GM18861 (cell line): ENCODE measurements around the gene MYO1D.
"Not testable (repeated sequence)": the region's sequence is repeated elsewhere in the genome, so short reads cannot be mapped to it uniquely, and the experiment has no call there.

Experiments
- ATAC-seq: cut with Tn5 transposase; IDR thresholded peaks from one replicate; pipeline ENCODE4 v1.9.1; 2021; ENCODE audit not compliant: unreplicated experiment

The MYO1D gene

DNA sequence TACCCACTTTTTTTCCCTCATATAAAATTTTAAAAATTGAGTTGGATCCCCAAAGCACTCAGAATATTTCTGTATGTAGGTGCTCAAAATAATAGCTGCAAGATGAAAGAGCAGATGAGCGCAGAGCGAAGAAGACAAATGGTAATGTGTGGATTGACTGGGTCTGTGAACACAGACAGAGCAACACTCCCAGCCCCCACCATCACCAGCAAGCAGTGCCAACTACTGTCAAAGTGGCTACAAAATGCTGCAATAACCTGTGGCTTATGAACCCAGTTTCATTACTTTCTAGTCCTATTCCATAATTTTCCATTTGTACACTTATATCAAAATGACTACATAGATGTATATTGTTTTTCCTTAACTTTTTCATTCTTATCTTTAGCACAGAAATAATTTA, 137.2 kb downstream of the MYO1D start:
- ATAC-seq: no peak

DNA sequence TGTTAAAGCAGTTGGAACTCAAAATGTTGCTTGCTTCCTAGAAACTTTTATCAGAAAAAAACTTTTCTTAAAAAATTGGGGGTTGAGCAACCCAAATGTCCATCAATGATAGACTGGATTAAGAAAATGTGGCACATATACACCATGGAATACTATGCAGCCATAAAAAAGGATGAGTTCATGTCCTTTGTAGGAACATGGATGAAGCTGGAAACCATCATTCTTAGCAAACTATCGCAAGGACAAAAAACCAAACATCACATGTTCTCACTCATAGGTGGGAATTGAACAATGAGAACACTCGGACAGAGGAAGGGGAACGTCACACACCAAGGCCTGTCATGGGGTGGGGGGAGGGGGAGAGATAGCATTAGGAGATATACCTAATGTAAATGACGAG, 137.8 kb downstream of the MYO1D start:
- not testable (repeated sequence) for ATAC-seq

DNA sequence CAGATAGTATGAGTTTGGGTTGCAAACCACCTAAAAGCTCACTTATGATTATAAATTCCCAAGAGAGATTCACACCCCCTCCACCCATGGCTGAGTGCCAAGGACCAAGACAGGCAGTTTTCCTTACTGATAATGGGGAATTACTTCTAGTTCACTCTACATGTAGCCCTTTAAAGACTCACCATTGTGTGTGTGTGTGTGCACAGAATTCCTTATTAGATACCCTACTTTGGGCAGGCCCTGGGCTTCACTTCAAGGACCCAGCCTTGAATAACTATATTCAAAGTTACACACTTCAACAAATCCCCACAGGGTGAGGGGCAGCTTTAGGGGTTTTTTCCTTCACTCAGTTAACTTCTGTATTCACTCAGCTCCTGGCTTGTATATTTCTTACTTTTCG, 143.5 kb downstream of the MYO1D start:
- no peak for ATAC-seq

DNA sequence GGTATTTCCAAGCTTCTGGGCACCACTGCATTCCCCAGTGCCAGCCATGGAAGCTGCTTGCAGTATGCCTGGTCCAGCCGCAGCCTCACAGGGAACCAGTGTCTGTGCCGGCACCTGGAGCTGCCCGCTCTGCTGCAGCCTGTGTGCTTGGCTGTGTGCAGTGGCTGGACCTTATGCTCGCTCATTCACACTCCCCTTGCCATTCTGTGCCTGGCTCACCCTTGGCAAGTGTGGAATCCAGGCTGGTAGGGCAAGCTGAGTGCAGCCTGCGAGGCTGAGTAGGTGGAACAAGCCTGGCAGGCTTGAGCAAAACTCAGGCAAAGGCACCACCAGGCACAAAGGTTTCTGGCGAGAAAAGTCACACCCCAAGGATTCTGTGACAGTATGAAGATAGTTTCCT, 144.0 kb downstream of the MYO1D start:
- ATAC-seq: no peak

DNA sequence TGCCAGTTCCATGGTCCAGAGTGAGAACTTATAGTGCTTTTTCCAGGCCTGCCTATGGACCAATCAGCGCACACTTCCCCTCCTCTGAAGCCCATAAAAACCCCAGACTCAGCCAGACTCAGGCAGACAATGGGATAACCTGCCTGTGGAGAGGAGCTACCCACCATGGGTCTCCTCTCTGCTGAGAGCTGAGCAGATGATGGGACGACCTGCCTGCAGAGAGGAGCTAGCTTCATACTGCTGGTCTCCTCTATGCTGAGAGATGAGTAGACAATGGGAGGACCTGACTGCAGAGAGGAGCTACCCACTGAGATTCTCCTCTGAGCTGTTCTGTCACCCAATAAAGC, 144.7 kb downstream of the MYO1D start:
- ATAC-seq: no peak

DNA sequence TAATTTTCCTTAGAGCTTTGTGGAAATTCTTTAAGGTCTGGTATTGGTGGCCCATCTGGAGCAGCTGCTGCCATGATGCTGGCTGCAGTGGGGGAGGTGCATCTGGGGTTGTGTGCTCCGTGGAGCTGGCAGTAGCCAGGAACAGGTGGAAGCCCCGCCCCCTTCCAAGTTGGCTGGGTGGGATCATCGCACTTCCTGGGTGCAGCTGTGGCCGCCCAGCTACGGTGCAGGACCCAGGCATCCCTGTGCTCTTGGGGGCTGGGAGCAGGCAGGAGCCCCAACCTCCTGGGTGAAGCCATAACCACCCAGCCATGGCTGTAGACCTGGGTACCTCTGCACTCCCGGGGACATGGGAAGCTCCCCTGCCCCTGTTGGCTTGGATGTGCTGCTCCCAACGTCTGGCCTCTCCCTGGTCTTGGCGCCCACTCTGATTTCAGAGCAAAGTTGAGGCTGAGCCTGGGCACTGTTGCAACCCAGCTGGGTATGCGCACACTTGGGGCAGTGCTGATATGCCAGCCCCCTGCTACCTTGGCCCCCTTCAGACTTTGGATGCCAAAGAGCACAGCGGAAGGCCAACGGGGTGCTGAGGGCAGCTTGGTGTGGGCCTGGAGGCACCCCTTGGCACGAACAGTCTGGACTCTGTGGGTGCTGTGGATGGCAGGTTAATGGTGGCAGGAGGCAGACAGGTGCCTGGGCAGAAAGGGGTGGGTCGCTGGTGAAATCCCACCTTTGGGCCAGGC, 145.2 kb downstream of the MYO1D start:
- ATAC-seq: no peak

DNA sequence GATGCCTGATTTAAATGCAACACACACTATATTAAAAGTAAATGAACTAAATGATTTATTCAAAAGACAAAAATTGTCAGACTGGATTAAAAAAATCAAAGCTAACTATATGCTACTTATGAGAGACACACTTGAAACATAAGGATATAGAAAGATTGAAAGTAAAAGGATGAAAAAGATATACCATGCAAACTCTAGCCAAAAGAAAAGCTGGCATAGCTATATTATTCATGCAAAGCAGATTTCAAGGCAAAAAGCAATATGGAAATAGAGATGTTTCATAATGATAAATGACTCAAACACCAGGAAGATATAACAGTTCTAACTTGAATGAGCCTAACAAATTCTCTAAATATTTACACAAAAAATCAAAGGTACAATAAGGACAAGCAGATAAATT, 149.2 kb downstream of the MYO1D start:
- no peak for ATAC-seq

DNA sequence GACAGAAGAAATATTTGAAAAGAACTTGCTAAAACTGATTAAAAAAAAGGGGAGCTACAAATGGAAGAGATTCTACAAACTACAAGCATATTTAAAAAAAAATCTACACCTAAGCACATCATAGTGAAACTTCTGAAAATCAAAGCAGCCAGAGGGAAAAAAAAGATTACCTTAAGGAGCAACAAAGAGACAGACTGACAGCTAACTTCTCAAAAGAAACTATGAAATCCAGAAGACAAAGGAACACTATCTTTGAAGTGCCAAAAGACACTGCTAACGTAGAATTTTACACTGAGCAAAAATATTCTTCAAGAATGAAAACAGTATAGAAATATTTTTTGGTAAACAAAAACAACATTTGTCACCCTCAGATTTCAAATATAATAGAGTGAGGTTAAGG, 151.2 kb downstream of the MYO1D start:
- no peak for ATAC-seq

DNA sequence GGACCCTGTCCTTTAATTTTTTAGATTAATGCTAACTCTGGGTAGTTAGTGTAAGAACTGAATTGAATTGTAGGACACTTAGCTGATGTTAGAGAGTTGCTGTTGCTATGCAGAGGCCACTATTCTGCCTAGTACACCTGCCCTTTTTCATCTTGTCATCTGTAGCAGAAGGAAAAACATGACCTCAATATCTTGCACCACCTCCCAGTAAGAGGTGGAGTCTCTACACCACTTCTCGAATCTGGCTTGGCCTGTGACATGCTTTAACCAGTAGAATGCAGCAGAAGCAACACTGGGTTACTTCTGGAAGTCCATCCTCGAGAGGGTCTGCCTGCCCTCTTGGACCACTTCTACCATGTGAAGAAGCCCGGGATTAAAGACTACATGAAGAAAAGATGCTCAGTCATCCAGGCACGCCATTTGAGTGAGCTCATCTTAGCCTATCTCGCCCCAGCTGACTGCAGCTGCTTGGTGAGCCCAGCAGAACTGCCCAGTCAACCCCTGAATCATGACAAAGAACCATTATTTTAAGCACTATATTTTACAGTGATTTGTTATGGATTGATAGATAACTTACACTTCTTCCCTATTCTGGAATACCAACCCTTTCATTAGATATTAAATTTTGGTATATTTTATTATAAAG, 153.5 kb downstream of the MYO1D start:
- no peak for ATAC-seq

DNA sequence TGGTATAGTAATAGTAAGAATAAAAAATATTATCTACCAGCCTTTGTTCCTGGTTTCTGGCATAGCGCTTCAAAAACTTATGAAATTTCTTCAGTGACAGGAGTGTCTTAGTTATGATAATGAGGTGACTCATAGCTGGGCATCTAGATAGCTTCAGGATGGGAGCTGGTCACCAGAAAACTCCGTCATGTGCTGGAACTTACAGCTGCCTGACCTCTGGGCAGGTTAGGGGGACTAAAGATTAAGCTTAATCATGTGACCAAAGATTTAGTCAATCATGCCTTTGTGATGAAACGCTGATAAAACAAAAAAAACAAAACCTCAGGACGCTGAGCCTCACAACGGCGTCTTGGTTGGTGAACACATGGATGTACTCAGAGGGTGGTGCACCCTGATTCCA, 154.2 kb downstream of the MYO1D start:
- ATAC-seq: no peak

DNA sequence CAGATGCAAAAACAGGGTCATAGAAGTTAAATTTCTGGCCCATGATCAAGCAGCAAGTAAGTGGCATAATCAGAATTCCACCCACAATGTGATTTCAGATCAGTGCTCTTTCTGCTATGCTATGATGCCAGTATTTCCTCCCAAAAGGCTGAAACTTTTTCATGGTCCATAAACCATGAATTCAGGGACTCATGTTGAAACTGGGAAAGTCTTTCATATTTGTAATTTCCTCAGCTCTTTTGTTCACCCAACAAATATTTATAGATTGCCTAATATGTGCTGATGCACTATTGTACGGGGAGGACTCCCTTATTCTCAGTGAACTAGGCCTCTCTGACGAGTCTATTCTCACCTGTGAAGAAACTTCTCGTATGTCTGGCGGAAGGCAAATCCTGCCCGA, 156.3 kb downstream of the MYO1D start:
- ATAC-seq: no peak

DNA sequence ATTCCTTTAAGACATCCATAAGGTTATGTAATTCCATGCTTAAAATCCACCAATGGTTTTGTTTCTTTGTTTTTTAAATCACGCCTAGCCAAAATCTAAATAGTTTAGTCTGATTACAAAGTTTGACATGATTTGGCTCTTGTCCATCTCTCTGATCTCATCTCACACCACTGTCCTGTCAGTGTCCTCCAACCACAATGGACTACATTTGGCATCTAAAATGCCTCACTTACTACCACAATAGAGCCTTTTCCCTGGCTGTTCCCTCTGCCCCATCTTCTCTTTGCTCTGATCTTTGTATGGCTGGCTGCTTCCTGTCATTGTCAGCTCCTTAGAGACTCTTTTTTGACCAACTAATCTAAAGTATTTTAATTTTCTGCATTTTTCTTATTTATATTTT, 157.2 kb downstream of the MYO1D start:
- ATAC-seq: no peak

DNA sequence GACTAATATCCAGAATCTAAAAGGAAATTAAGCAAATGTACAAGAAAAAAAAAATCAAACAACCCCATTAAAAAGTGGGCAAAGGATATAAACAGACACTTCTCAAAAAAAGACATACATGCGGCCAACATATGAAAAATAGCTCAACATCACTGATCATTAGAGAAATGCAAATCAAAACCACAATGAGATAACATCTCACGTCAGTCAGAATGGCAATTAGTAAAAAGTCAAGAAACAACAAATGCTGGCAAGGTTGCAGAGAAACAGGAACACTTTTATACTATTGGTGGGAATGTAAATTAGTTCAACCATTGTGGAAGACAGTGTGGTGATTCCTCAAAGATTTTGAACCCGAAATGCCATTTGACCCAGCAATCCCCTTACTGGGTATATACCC, 162.0 kb downstream of the MYO1D start:
- not testable (repeated sequence) for ATAC-seq

DNA sequence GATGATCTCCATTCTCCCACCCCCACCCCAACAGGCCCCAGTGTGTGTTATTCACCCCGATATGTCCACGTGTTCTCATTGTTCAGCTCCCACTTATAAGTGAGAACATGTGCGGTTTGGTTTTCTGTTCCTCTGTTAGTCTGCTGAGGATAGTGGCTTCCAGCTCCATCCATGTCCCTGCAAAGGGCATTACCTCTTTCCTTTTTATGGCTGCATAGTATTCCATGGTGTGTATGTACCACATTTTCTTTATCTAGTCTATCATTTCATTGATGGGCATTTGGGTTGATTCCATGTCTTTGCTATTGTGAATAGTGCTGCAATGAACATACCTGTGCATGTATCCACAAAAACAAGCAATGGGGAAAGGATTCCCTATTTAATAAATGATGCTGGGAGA, 162.7 kb downstream of the MYO1D start:
- ATAC-seq: not testable (repeated sequence)

DNA sequence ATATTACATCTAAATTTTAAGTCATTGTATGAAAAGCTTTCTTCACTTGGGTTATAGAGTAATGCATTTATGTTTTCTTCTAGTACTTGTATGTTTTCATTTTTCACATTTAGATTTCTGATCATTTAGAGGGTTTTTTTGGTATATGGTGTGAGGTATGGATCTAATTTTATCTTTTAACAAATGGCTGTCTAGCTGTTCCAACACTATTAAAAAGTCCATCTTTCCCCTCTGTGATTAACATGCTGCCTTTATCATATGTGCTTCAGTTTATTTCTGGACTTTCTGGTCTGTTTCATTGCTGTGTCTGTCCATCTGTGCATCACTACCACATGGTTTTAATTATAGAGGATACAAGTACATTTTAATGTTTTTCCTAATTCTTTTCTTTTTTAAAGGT, 163.8 kb downstream of the MYO1D start:
- no peak for ATAC-seq

DNA sequence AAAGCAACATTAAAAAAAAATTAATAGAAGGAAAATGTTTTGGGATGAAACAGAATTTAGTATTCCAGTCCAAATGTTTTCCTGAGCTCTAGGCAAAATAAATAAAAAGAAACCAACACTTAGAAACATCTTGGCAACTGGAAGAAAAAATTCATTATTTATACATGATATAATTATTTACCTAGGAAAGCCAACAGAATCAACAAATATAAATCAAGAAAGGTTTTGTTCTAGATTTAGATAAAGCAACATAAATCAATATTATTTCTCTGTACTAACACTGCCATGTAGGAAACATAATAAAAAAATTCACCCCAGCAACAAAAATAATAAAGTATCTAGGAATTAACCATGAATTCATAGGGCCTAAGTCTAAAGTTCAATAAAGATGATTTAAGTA, 167.4 kb downstream of the MYO1D start:
- no peak for ATAC-seq

DNA sequence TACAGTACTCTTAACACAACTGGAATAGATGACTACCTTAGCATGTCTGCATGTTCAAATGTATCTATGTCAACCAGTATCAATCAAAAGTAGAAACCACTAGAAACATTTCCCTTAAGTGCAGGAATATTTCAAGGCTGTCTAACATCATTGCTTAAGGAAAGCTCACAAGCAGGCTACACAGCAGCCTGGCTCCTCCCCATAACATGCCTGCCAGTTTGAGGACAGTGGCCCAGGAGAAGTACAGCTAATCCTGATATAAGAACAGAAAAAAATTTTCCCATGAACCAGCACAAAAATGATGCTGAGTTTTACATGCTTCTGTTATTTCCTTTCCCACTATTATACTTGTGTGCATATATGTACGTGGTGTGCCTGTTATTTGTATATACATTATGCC, 175.1 kb downstream of the MYO1D start:
- no peak for ATAC-seq

DNA sequence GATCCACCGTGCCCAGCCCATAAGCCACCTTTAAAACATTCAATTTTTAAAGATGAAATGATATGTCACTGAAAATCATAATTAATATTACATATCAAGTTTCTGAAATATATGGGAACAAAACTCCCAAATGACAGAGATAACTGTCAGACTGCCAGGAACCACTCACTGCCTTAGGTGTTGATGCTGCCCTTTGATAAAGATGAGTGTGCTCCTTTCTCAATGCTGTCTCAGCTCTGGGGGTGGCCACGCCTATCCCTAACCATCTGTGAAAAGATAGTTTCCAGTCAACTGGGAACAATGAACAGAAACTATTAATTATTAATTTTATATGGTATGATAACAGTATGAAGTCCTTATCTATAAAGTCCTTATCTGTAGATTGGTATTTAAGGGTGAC, 177.7 kb downstream of the MYO1D start:
- ATAC-seq: no peak

DNA sequence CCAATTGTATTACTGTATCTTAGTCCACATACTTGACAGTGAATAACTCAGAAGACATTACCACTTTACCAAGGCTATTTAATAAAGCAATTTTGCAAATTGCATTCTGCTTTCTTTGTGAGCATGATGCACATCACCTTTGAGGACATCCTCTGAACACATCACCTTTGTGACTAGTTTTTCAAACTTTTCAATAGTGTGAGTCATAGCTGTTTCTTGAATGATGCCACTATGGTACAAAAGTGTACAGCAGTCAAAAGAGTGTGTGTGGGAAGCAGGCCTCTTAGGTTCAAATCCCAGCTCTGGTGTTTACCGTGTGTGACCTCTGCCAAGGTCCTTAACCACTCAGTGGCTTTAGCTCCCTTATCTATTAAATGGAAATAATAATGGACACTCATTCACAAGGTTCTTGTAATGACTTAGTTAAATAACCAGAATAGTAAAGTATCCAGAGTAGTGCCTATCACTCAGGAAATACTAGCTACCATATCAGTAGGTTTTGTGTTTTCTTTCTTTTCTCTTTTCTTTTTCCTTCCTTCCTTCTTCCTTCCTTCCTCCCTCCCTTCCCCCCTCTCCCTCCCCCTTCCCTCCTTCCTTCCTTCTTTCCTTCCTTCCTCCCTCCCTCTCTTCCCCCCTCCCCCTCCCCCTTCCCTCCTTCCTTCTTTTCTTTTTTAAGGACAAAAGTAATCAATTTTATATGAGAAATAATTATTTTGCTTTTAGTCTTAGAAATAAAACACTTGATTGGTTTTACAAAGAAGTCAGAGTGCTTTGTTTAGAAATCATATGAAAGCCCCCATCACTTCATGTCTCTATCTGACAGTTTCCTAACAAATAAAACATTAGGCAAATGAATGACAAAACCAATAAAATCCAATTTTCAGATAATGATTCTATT, 178.9 kb downstream of the MYO1D start:
- no peak for ATAC-seq

DNA sequence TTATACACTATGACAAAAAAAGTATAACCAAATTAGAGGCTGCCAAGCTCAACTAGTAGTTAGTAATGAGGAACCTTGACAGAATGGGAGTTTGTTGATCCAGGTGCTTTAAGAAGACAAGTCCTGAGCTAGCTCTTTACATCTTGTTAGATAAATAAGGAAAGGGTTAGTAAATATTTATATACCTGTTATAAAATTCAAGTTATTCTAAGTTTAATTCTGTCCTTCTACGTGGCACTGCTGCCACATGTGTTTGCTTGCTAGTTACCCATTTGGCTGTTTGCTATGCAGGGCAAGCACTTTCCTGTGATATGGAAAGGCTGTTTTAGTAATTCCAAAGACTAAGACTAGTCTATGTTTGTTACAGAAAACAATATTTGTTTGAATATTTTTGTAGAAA, 180.5 kb downstream of the MYO1D start:
- no peak for ATAC-seq

DNA sequence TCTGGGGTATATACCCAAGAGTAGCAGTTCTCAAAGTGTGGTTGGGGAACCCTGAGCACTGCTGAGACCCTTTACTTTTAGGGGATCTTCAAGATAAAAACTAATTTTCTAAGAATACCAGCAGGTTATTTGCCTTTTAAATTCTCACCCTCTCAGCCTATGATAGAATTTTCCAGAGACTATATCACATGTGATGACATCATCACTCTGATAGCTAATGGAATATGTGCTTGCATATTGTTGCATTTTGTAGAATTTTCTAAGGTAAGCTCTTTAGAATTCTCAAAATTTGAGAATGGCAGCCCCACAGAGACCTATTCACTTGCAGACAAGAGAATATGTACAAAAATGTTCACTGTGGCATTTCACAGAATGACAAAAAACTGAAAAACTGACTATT, 181.1 kb downstream of the MYO1D start:
- ATAC-seq: no peak
